ENCODE results near the gene CPB2. TPM values are rescaled to one million over a fixed set of nuclear protein-coding genes. Genes with fewer than 3 reads are reported as not detected.

The CPB2 gene
- not detected in 2 replicates for total RNA-seq

GRCh38 chr13:46104868-46105267 is at the start of gene CPB2:
Gene CPB2, minus strand, starts transcription at chr13:46105033. Its CDS starts 24 bp downstream, at chr13:46105009.
- DNase-seq (ENCODE audit: low read depth): no peak
- no peak within 1 kb of the TSS for H3K4me3 ChIP-seq (ENCODE audit: low read depth, low read length)
- TF ChIP-seq CTCF (IDR thresholded peaks at IDR 0.05; ENCODE audit: insufficient read depth, low read depth, low read length): no peak

- no peak for TF ChIP-seq CTCF (IDR thresholded peaks at IDR 0.05; ENCODE audit: insufficient read depth, low read depth, low read length)
- no peak overlapping the region for H3K4me3 ChIP-seq (ENCODE audit: low read depth, low read length)
- DNase-seq (ENCODE audit: low read depth): no peak
Observed at GRCh38 chr13:46154136-46154801, 49.4 kb upstream of the CPB2 start.

GRCh38 chr13:46152627-46153328 is 47.9 kb upstream of the CPB2 start:
- H3K4me3 ChIP-seq (ENCODE audit: low read depth, low read length): no peak overlapping the region
- no peak for DNase-seq (ENCODE audit: low read depth)
- no peak for TF ChIP-seq CTCF (IDR thresholded peaks at IDR 0.05; ENCODE audit: insufficient read depth, low read depth, low read length)

- H3K4me3 ChIP-seq (ENCODE audit: low read depth, low read length): no peak overlapping the region
- DNase-seq (ENCODE audit: low read depth): no peak
- TF ChIP-seq CTCF (IDR thresholded peaks at IDR 0.05; ENCODE audit: insufficient read depth, low read depth, low read length): no peak
Observed at GRCh38 chr13:46150134-46150693, 45.4 kb upstream of the CPB2 start.

GRCh38 chr13:46149272-46150133 is 44.7 kb upstream of the CPB2 start:
- no peak for DNase-seq (ENCODE audit: low read depth)
- no peak for TF ChIP-seq CTCF (IDR thresholded peaks at IDR 0.05; ENCODE audit: insufficient read depth, low read depth, low read length)
- H3K4me3 ChIP-seq (ENCODE audit: low read depth, low read length): no peak overlapping the region

- peak; percentile 17 for DNase-seq (ENCODE audit: low read depth)
- H3K4me3 ChIP-seq (ENCODE audit: low read depth, low read length): no peak overlapping the region
- peak; percentile 31 for TF ChIP-seq CTCF (IDR thresholded peaks at IDR 0.05; ENCODE audit: insufficient read depth, low read depth, low read length)
Observed at GRCh38 chr13:46146898-46147297, 42.1 kb upstream of the CPB2 start.

Measured in fibroblast of villous mesenchyme (primary cell).